GM10847 (cell line): Measurements from ENCODE around the gene FLG2.

Experiments used
- POLR2A ChIP-seq: IDR thresholded peaks from 2 replicates; pipeline ENCODE4 v1.6.1; 2011; ENCODE audit not compliant: insufficient read length; ENCODE audit errors: extremely low read depth

The FLG2 gene

GRCh38 chr1:152343006-152343405, 16.8 kb downstream of the FLG2 start:
- TF ChIP-seq POLR2A = no peak

- no peak for TF ChIP-seq POLR2A
Measured at GRCh38 chr1:152335399-152335798, 24.4 kb downstream of the FLG2 start.

DNA sequence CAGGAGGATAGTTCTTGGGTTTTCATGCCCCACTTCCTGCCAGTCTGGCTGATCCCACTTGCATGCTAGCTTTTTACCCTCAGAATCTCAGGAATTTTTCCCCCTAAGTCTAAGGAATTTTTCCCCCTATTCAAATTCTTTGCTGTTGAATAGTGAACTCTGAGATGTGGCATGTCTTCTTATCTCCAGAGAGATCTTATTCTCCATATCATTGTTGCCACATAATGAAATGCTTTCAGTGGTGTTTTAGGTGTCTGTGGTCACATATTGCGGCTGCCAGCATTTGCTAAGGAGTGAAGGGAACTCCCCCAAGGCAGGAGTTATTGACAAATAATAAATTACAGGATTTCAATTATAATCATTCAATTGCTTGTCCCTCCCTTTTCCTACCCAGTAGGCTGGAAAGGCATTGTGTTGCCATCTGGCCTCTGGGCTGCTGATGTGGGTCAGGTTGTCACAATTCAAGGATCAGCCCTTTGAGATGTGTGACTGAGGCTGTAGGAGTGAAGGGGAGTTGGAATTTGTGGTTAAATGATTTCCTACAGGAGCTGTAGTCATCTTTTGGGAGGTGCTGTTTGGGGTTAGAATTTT, 30.9 kb downstream of the FLG2 start:
- TF ChIP-seq POLR2A = no peak

DNA sequence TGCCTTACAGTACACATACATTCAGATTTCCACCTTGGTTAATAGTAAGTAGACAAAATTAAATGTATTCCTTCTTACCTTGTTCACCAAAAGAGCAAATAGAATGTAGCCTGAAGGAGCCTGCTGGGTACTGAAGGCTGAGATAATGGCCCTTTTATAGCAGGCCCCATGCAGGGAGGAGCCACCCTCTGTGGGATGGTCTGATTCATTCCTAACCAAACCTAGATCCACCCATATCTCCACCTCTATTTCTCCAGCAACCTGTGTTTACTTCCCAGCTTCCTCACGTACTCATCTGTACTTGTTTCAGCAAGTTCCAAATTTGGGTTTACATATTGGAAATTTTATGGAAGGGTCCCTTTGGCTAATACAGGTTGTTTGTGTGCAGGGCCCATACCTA, 34.7 kb downstream of the FLG2 start, which contains the start of gene FLG:
Gene FLG (minus strand): TSS at position 129 of the 400 bp plus-strand sequence. CDS start 9,783 bp downstream, outside the sequence.
- no peak for TF ChIP-seq POLR2A

- TF ChIP-seq POLR2A = no peak
Measured at GRCh38 chr1:152313970-152314369, 45.8 kb downstream of the FLG2 start.

- TF ChIP-seq POLR2A = no peak
Measured at GRCh38 chr1:152313319-152313801, 46.4 kb downstream of the FLG2 start.

DNA sequence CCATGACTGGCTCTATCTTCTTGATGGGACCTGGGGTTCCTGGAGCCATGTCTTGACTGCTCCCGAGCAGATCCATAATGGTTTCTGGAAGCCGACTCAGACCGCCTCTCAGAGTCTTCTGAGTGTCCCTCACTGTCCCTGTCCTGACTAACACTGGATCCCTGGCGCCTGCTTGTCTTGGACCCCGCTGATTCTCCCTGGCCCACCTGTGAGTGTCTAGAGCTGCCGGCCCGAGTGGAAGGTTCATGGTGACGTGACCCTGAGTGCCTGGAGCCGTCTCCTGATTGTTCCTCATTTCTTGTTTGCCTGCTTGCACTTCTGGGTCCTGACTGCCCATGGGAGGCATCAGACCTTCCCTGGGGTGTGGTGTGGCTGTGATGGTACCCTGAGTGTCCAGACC, 49.9 kb downstream of the FLG2 start:
- TF ChIP-seq POLR2A = no peak
